GM21381 (cell line): Measurements from ENCODE around the gene IFFO2.
"Not testable (repeated sequence)": the region's sequence is repeated elsewhere in the genome, so short reads cannot be mapped to it uniquely, and the experiment has no call there.

Experiments
- ATAC-seq: cut with Tn5 transposase; IDR thresholded peaks from one replicate; pipeline ENCODE4 v1.9.1; 2021; ENCODE audit warnings: mild to moderate bottlenecking, moderate library complexity; ENCODE audit not compliant: unreplicated experiment

Gene IFFO2

GRCh38 chr1:18878538-18879214 is 77.8 kb downstream of the IFFO2 start:
- ATAC-seq, result no peak

- no peak for ATAC-seq
These were observed 79.2 kb downstream of the IFFO2 start for GRCh38 chr1:18877282-18877681.

GRCh38 chr1:18876210-18876609 is 80.3 kb downstream of the IFFO2 start:
- no peak for ATAC-seq

- no peak for ATAC-seq
These were observed 80.7 kb downstream of the IFFO2 start for GRCh38 chr1:18875796-18876128.

- ATAC-seq, result no peak
These were observed 81.2 kb downstream of the IFFO2 start for GRCh38 chr1:18875107-18875795.

GRCh38 chr1:18874600-18874999 is 81.9 kb downstream of the IFFO2 start:
- ATAC-seq, result no peak

- no peak for ATAC-seq
These were observed 82.4 kb downstream of the IFFO2 start for GRCh38 chr1:18874036-18874435.

- no peak for ATAC-seq
These were observed 84.3 kb downstream of the IFFO2 start for GRCh38 chr1:18872071-18872611.

GRCh38 chr1:18871401-18872070 is 84.9 kb downstream of the IFFO2 start:
- ATAC-seq, result no peak

- ATAC-seq, result no peak
These were observed 85.5 kb downstream of the IFFO2 start for GRCh38 chr1:18870957-18871356.

- not testable (repeated sequence) for ATAC-seq
These were observed 85.9 kb downstream of the IFFO2 start for GRCh38 chr1:18870595-18870865.

GRCh38 chr1:18869847-18870594 is 86.5 kb downstream of the IFFO2 start:
- ATAC-seq, result no peak

- ATAC-seq, result no peak
These were observed 87.6 kb downstream of the IFFO2 start for GRCh38 chr1:18868801-18869424.

- ATAC-seq, result no peak
These were observed 88.1 kb downstream of the IFFO2 start for GRCh38 chr1:18868354-18868753.

GRCh38 chr1:18866846-18867245 is 89.6 kb downstream of the IFFO2 start:
- ATAC-seq, result no peak

GRCh38 chr1:18866314-18866713 is 90.2 kb downstream of the IFFO2 start:
- no peak for ATAC-seq

GRCh38 chr1:18865176-18865575 is 91.3 kb downstream of the IFFO2 start:
- ATAC-seq, result no peak

GRCh38 chr1:18861590-18861989 is 94.9 kb downstream of the IFFO2 start:
- no peak for ATAC-seq

- ATAC-seq, result no peak
These were observed 95.4 kb downstream of the IFFO2 start for GRCh38 chr1:18861082-18861481.

GRCh38 chr1:18859560-18859959 is 96.9 kb downstream of the IFFO2 start, which contains the start of gene TAS1R2:
TAS1R2 (minus strand) TSS chr1:18859660; CDS start chr1:18859660, 0 bp downstream.
- no peak for ATAC-seq
